IMR-90 (cell line): ENCODE measurements around the gene PCGF3.

Experiments
- FOS ChIP-seq: fragments of 150-350 bp; IDR thresholded peaks from 2 replicates; pipeline ENCODE4 v1.6.1; 2016; ENCODE audit warnings: low read depth, low read length
- MXI1 ChIP-seq: IDR thresholded peaks from 2 replicates; pipeline ENCODE4 v1.6.1; 2012; ENCODE audit warnings: low read depth, mild to moderate bottlenecking, low read length, moderate library complexity, borderline replicate concordance
- POLR2A ChIP-seq: IDR thresholded peaks from 2 replicates; pipeline ENCODE4 v1.6.1; 2012; ENCODE audit warnings: mild to moderate bottlenecking, low read depth, low read length
- SMC3 ChIP-seq: fragments of 150-350 bp; IDR thresholded peaks from 2 replicates; pipeline ENCODE4 v1.6.1; 2016; ENCODE audit warnings: low read depth, mild to moderate bottlenecking, antibody characterized with exemption, low read length, moderate library complexity
- TF ChIP-seq, protein P1 (sequence below): conservative IDR thresholded peaks from 2 replicates; pipeline ENCODE4 v1.5.1; 2012; ENCODE audit warnings: mild to moderate bottlenecking, low read depth, low read length, improper control_type of control experiment

DNA sequence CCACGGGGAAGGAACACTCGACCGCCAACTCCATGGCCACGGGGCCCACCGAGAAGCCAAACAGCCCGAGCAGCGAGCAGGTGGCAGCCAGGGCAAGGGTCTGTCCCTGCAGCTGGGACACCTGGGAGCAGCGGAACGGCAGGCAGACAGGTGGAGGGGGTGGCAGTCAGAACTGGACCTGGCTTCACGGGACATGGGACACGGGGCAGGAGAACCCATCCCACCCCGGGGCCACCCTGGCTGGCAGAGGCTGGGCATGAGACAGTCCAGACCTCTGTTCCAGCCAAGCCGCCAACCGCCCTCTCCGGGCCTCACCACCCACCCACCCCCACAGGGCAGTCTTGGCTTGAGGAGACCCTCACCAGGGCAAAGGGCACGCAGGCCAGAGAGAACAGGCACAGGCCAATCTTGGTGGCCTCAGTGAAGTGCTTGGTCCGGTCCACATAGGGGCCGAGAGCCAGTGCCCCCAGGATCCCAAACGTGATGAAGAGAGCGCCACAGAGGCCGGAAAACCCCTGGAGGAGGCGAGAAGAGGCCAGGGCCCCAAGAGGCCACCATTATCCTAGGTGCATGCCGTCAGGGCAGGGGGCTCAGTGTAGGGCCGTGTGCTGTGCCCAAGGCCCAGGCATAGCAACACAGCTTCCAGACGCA is 22.3 kb upstream of the PCGF3 start:
- TF ChIP-seq, protein P1, sequence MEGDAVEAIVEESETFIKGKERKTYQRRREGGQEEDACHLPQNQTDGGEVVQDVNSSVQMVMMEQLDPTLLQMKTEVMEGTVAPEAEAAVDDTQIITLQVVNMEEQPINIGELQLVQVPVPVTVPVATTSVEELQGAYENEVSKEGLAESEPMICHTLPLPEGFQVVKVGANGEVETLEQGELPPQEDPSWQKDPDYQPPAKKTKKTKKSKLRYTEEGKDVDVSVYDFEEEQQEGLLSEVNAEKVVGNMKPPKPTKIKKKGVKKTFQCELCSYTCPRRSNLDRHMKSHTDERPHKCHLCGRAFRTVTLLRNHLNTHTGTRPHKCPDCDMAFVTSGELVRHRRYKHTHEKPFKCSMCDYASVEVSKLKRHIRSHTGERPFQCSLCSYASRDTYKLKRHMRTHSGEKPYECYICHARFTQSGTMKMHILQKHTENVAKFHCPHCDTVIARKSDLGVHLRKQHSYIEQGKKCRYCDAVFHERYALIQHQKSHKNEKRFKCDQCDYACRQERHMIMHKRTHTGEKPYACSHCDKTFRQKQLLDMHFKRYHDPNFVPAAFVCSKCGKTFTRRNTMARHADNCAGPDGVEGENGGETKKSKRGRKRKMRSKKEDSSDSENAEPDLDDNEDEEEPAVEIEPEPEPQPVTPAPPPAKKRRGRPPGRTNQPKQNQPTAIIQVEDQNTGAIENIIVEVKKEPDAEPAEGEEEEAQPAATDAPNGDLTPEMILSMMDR = no peak
- TF ChIP-seq MXI1 (no peak), SMC3 (no peak), POLR2A (no peak), FOS (no peak)
